AG04449 (cell line): ENCODE data around the gene LMO4.
A peak's percentile ranks its signal among the peaks of the same experiment; 100 is the strongest.

Experiments
- CTCF ChIA-PET: fragments of 350-600 bp; formaldehyde crosslinking; extraction: SDS; loops from one replicate; lab custom pipeline; 2021; ENCODE audit warnings: antibody characterized with exemption; lab: Yijun Ruan, JAX
- POLR2A ChIA-PET: fragments of 400-600, 350-600 bp; formaldehyde crosslinking; extraction: SDS; loops from one replicate; lab custom pipeline; 2020; ENCODE audit warnings: antibody characterized with exemption, inconsistent platforms; lab: Yijun Ruan, JAX
- DNase-seq: peaks from one replicate; pipeline ENCODE4 v3.0.0-alpha.2; 2010; ENCODE audit warnings: low read depth, low spot score
- H3K4me3 ChIP-seq: 2 replicates; pipeline ENCODE4 v1.5.1; 2011; ENCODE audit warnings: low read depth, mild to moderate bottlenecking, control low read depth, low read length
- TF ChIP-seq, protein P1 (sequence below): IDR thresholded peaks from one replicate; pipeline ENCODE4 v1.5.1; 2011; ENCODE audit warnings: mild to moderate bottlenecking, moderate library complexity, low read length, control low read depth, inconsistent platforms; ENCODE audit not compliant: insufficient read depth; ENCODE audit errors: missing control alignments

The LMO4 gene

DNA sequence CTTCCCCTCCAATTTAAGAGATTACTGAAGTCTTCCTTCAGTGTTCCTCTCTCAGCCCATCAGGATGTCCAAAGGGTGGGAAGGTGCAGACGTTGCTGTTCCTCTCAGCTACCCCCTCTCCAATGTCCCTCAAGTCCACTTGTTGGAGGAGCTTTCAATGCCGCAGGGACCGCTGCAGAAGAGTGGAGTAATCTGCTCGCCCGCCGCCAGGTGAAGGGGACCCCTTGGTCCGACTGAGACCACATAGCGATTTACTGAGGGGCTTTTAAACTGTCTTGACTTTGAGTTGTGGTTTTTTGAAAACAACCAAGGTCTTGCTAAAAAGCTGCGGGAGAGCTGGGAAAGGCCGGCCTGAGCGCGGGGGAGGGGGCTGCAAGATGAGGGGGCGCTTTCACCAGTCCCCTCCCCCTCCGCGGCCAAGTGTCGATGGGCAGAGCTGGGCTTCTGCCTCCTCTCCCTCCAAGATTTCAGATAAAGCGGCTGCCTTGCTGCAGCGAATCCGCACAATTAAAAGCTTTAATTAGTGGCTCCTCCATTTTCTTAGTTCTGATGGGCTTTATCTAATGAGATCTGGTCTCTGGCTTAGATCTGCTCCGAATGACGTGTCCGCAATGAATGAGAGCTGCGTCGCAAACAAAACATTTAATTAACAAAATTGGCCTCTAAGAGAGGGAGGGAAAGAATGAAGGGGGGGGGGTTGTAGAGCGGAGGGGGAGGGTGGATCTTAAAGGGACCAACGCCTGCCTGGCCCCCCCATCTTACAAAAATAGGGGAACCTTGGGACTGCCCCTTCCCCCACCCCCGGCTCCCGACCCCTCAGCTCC is 5.9 kb downstream of the LMO4 start:
- TF ChIP-seq, protein P1, sequence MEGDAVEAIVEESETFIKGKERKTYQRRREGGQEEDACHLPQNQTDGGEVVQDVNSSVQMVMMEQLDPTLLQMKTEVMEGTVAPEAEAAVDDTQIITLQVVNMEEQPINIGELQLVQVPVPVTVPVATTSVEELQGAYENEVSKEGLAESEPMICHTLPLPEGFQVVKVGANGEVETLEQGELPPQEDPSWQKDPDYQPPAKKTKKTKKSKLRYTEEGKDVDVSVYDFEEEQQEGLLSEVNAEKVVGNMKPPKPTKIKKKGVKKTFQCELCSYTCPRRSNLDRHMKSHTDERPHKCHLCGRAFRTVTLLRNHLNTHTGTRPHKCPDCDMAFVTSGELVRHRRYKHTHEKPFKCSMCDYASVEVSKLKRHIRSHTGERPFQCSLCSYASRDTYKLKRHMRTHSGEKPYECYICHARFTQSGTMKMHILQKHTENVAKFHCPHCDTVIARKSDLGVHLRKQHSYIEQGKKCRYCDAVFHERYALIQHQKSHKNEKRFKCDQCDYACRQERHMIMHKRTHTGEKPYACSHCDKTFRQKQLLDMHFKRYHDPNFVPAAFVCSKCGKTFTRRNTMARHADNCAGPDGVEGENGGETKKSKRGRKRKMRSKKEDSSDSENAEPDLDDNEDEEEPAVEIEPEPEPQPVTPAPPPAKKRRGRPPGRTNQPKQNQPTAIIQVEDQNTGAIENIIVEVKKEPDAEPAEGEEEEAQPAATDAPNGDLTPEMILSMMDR, result peak; percentile 9
- no peak for DNase-seq
- POLR2A ChIA-PET, result interaction anchor here (0.6 to 2.0 kb wide), 5 partner anchors 372 to 905 kb away, joined by 3 to 7 read pairs (median 4); no protein-coding TSS in a partner anchor
- peak overlapping the region; percentile 71 for H3K4me3 ChIP-seq
- CTCF ChIA-PET, result interaction anchor here (0.5 to 3.2 kb wide), 10 partner anchors 9 to 727 kb away, joined by 3 to 21 read pairs (median 4); no protein-coding TSS in a partner anchor

DNA sequence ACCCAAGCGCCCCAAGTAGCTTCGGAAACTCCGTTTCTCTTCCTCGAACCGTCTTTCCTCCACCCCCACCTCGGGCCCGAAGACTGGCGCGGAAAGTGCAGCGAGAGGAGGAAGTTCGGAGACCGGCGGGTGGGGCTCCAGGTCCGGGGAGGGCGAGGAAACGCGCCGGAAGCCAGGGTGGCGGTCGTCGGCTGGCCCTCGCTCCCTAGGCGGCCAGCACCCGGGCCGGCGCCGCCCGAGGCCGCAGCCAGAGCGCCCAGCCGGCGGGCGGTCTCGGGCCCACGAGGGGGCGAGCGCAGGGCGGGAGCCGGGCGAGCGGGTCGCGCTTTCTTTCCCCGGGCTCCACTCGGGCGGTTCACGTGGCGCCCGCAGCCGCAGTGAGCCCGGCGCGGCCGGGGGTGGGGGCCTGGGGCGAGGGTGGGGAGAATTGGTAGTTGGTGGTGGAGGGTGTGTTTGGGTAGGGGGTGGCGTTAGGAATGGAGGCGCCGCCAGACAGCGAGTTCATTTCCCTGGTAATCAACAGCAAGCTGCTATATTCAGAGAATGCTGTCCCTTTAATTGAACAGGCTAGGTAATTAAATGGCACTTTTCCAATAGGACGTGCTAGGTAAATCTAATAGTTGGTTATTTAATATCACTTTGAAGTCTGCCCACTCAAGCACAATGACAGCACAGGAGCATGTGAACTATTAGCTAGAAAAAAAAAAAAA is 6.7 kb downstream of the LMO4 start:
- peak overlapping the region; percentile 71 for H3K4me3 ChIP-seq
- ChIA-PET POLR2A (interaction anchor here (0.8 to 2.0 kb wide), 2 partner anchors 371 to 621 kb away, joined by 3 to 7 read pairs; no protein-coding TSS in a partner anchor), CTCF (interaction anchor here (0.7 to 3.2 kb wide), 10 partner anchors 9 to 726 kb away, joined by 3 to 21 read pairs (median 4); no protein-coding TSS in a partner anchor)
- no peak for DNase-seq
- TF ChIP-seq, protein P1, result no peak

DNA sequence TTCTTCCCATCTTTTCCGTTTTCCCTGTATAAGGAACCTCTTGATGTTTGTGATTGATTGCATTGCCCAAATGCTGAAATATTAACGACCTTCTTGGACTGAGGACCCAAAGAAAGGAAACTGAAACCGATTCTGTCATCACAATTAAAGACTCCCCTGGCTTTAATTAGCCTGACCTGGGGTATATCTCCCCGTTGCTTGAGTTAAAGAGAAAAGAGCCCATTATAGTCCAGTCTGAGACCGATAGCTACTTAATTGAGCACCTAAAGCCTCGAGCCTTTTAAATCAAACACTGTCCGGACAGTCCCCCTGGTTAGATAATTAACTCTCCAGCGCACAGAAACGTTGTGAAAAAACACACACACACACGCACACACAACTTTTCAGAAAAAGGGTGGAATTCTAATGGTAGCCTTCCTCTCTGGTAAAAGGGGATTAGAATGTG is 8.0 kb downstream of the LMO4 start:
- TF ChIP-seq, protein P1, result no peak
- peak overlapping the region; percentile 71 for H3K4me3 ChIP-seq
- ChIA-PET CTCF (interaction anchor here (0.8 to 3.2 kb wide), 5 partner anchors 8 to 966 kb away, joined by 3 to 21 read pairs (median 4); no protein-coding TSS in a partner anchor), POLR2A (no interaction called here)
- DNase-seq, result no peak

DNA sequence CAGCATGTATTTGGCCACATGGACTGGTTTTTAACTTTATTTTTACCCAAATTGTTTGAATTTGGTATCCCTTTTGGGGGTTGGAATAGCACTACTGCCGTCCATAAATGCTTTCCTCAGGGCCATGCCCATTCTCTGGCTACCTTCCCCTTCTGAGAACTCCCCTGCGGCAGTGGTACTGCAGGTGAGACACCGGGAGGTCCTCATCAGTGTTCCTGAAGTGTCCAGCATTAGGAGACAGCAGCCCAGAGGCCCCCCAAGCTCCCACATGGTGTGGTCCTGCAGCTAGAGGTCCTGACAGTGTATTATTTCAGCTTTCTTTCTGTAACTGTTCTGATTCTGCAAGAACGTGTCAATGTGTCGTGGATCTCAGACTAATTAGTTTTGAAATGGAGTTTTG is 8.9 kb downstream of the LMO4 start:
- TF ChIP-seq, protein P1, result no peak
- CTCF ChIA-PET, result interaction anchor here (0.8 to 1.6 kb wide), 2 partner anchors 208 to 965 kb away, joined by 3 to 4 read pairs; no protein-coding TSS in a partner anchor
- no peak for DNase-seq
- POLR2A ChIA-PET, result no interaction called here
- H3K4me3 ChIP-seq, result no peak overlapping the region

DNA sequence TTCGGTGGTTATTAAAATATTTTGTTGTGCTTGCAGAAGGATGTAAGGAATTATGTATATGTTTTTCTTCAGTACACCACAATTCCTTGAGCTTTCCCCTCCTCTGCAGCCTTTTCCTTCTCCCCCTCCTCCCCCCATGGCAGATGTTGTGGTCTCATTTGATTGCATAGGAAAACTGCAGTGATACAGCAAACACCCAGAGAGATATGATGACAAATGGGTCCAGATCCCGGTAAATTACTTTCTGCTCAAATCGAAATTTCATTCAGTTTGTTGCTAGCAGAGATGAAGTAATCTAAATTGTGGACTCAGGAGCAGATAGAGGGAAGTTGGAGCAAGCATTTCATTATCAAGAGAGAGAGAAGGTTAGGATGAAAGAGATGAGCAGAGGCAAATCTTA is 9.9 kb downstream of the LMO4 start:
- TF ChIP-seq, protein P1, result no peak
- CTCF ChIA-PET, result interaction anchor here (1.6 kb wide), 1 partner anchor 209 kb away, joined by 4 read pairs; no protein-coding TSS in a partner anchor
- POLR2A ChIA-PET, result no interaction called here
- no peak overlapping the region for H3K4me3 ChIP-seq
- no peak for DNase-seq

DNA sequence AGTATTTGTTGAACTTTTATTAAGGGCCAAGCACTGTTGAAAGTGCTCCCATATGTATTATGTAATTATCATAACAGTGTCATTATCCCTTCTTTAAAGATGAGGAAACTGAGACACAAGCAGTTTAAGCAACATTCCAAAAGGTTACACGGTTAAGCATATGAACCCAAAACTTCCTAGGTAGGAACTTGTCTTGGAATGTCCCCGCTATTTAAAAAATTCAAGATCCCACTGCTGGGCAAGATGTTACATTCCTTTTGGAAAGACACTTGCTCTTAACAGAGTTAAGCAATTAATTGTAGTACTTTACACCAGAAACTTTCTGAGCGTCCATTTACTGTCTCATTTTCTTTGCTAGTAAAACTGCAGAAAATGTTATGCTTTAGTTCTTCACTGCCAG is 15.6 kb downstream of the LMO4 start:
- DNase-seq, result no peak
- H3K4me3 ChIP-seq, result no peak overlapping the region
- ChIA-PET POLR2A (no interaction called here), CTCF (interaction anchor here (1.0 to 3.7 kb wide), 5 partner anchors 9 to 610 kb away, joined by 3 to 17 read pairs (median 3); no protein-coding TSS in a partner anchor)
- TF ChIP-seq, protein P1, result no peak
